ENCODE results near the gene RPL10. TPM values are rescaled to one million over a fixed set of nuclear protein-coding genes. Genes with fewer than 3 reads are reported as not detected.
A peak's percentile ranks its signal among the peaks of the same experiment; 100 is the strongest.

Gene RPL10
- total RNA-seq, 2 experiments from 2014 or later = 2,958 to 2,962 TPM

DNA sequence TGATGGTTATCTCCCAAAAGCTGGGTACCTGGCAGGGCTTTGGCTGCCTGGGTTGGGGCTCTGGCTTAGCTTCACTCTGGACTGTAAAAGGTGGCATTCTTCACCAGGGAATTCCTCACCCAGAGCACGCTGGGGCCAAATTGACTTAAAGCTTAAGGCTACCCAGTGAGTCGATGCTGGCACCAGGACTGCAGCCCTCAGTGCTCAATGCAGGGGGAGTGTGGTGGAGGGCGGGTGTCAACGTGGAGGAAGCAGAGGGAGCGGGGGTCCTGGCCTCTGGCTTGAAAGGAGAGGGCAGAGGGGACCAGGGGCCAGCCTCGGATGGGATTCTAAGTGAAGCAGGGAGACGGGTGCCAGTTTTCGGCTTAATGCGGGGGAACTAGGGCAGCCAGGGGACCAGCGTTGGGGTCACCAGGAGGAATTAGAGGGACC lies 45.3 kb downstream of the RPL10 start:
- Mint-ChIP-seq H3K36me3 (ENCODE audit: low read depth) (peaks cover 31% of the 10 kb centered on the region), H3K4me1 (peaks cover 37% of the 10 kb centered on the region), H3K4me3 (peak overlapping the region; percentile 68), H3K27ac (peak overlapping the region; percentile 82), H3K27me3 (no peaks in the 10 kb centered on the region), H3K9me3 (no peaks in the 10 kb centered on the region)
- CTCF ChIA-PET = no interaction called here
- POLR2A ChIA-PET = interaction anchor here (0.6 to 1.9 kb wide), 3 partner anchors 15 to 72 kb away, joined by 3 to 6 read pairs (median 3); no protein-coding TSS in a partner anchor
- no peak for DNase-seq

DNA sequence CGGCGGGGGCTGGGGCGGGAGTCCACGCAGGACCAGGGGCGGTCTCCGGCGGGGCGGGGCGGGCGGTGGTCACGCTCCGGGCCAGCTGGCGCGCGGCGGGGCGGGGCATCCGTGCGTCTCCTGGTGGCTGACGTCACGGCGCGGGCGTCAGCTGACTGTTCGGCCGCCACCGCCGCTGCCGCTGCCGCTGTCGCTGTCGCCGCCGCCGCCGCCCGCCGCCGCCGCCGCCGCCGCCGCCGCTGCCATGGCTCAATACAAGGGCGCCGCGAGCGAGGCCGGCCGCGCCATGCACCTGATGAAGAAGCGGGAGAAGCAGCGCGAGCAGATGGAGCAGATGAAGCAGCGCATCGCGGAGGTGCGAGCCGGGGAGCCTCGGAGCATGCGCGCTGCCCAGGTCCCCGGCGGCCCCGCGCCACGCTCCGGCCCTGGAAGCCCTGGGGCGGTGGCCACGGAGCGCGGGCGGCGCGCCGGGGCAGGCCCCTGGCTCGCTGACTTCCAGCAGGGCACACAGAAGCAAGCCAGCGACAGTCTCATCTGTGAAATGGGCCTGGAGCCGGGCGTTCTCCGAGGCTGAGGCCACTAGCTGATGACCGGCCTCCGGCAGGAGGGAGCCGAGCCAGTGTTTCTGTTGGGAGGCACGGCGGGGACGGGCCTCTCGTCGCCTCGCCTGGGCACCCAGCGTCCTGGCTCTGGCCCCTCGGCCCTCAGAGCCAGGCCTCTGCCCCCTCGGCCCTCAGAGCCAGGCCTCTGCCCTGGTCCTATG lies 46.0 kb downstream of the RPL10 start, which contains the start of gene FAM50A:
TSS of gene FAM50A (plus strand) at position 150 of the 763 bp plus-strand sequence. CDS start at position 245, 95 bp downstream.
- no peaks in the 10 kb centered on the region for H3K9me3 Mint-ChIP-seq
- DNase-seq = peak; percentile 76
- H3K4me3 Mint-ChIP-seq = peak within 1 kb of the TSS; percentile 69
- peaks cover 33% of the 10 kb centered on the region for H3K4me1 Mint-ChIP-seq
- no peaks in the 10 kb centered on the region for H3K27me3 Mint-ChIP-seq
- CTCF ChIA-PET = no interaction called here
- POLR2A ChIA-PET = interaction anchor here (0.6 to 1.9 kb wide), 2 partner anchors 15 to 32 kb away, joined by 3 to 6 read pairs; no protein-coding TSS in a partner anchor
- H3K27ac Mint-ChIP-seq = peak within 1 kb of the TSS; percentile 82
- H3K36me3 Mint-ChIP-seq (ENCODE audit: low read depth) = peaks cover 29% of the 10 kb centered on the region

- ChIA-PET CTCF (no interaction called here), POLR2A (interaction anchor here (1.9 kb wide), 1 partner anchor 32 kb away, joined by 6 read pairs; no protein-coding TSS in a partner anchor)
- Mint-ChIP-seq H3K4me3 (peak overlapping the region; percentile 49), H3K27me3 (no peaks in the 10 kb centered on the region), H3K36me3 (ENCODE audit: low read depth) (peaks cover 29% of the 10 kb centered on the region), H3K4me1 (peaks cover 33% of the 10 kb centered on the region), H3K9me3 (no peaks in the 10 kb centered on the region), H3K27ac (no peak overlapping the region)
- no peak for DNase-seq
Measured at GRCh38 chrX:154444755-154445246, 46.6 kb downstream of the RPL10 start.

DNA sequence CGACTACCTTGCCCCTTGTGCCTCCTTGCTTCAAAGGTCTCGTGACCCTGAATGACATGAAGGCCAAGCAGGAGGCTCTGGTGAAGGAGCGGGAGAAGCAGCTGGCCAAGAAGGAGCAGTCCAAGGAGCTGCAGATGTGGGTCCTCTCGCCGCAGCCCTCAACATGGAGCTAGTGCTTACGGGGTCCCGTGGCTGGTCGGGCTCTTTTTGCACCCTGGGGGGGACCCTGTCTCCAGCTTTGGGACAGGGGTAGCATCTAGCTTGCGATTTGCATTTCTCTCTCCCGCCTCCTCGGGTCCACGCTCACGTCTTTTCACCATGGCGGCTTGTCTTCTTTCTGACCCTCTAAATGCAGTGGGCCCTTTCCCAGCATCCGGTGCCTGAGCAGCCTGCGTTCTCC lies 47.6 kb downstream of the RPL10 start:
- Mint-ChIP-seq H3K27ac (no peak overlapping the region), H3K27me3 (no peaks in the 10 kb centered on the region), H3K4me3 (no peak overlapping the region), H3K36me3 (ENCODE audit: low read depth) (peaks cover 23% of the 10 kb centered on the region), H3K4me1 (peaks cover 27% of the 10 kb centered on the region), H3K9me3 (no peaks in the 10 kb centered on the region)
- DNase-seq = no peak
- ChIA-PET CTCF (no interaction called here), POLR2A (no interaction called here)

DNA sequence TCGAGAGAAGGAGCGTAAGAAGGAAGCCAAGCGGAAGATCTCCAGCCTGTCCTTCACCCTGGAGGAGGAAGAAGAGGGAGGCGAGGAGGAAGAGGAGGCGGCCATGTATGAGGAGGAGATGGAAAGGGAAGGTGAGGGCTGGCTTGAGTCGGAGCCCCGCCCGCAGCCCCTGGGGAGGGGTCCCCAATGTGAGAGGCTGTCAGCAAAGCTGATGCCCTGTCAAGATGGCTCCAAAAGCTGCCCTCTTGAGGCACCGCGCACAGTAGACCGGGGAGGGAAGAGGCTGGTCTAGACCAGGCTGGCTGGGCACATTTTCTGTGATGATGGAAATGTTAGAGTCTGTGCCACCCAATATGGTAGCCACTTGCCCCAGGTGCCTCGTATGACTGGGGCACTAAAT lies 48.3 kb downstream of the RPL10 start:
- CTCF ChIA-PET = no interaction called here

DNA sequence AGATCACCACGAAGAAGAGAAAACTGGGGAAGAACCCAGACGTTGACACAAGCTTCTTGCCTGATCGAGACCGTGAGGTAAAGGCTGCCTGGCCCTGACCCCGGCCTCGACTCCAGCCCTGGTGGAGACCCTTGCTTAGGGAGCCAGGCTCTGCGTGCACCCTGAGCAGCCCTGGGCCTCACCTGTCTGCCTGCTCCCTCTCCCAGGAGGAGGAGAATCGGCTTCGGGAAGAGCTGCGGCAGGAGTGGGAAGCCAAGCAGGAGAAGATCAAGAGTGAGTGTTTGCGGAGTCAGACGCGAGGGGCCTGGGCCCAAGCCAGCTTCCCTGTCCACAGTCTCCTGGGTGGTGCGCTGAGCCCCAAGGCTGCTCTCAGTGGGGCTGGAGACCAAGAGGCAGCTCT lies 50.3 kb downstream of the RPL10 start:
- ChIA-PET POLR2A (no interaction called here), CTCF (no interaction called here)
- Mint-ChIP-seq H3K4me3 (no peak overlapping the region), H3K9me3 (no peaks in the 10 kb centered on the region), H3K27me3 (no peaks in the 10 kb centered on the region), H3K36me3 (ENCODE audit: low read depth) (peaks cover 23% of the 10 kb centered on the region), H3K4me1 (peaks cover 15% of the 10 kb centered on the region), H3K27ac (no peak overlapping the region)
- DNase-seq = no peak

More for the DNA sequence above, 48.3 kb downstream of the RPL10 start:
- no peak for DNase-seq
- Mint-ChIP-seq H3K27ac (no peak overlapping the region), H3K4me3 (no peak overlapping the region), H3K4me1 (peaks cover 22% of the 10 kb centered on the region), H3K36me3 (ENCODE audit: low read depth) (peaks cover 23% of the 10 kb centered on the region), H3K9me3 (no peaks in the 10 kb centered on the region), H3K27me3 (no peaks in the 10 kb centered on the region)
- POLR2A ChIA-PET = no interaction called here

GRCh38 chrX:154449618-154450017 lies 51.4 kb downstream of the RPL10 start:
- H3K9me3 Mint-ChIP-seq = no peaks in the 10 kb centered on the region
- H3K27me3 Mint-ChIP-seq = no peaks in the 10 kb centered on the region
- peaks cover 28% of the 10 kb centered on the region for H3K36me3 Mint-ChIP-seq (ENCODE audit: low read depth)
- H3K27ac Mint-ChIP-seq = no peak overlapping the region
- no peak overlapping the region for H3K4me3 Mint-ChIP-seq
- H3K4me1 Mint-ChIP-seq = peaks cover 14% of the 10 kb centered on the region
- DNase-seq = no peak
- CTCF ChIA-PET = interaction anchor here (0.7 kb wide), 1 partner anchor 463 kb away, joined by 3 read pairs; no protein-coding TSS in a partner anchor
- POLR2A ChIA-PET = interaction anchor here (1.3 kb wide), 1 partner anchor 14 kb away, joined by 3 read pairs; no protein-coding TSS in a partner anchor

DNA sequence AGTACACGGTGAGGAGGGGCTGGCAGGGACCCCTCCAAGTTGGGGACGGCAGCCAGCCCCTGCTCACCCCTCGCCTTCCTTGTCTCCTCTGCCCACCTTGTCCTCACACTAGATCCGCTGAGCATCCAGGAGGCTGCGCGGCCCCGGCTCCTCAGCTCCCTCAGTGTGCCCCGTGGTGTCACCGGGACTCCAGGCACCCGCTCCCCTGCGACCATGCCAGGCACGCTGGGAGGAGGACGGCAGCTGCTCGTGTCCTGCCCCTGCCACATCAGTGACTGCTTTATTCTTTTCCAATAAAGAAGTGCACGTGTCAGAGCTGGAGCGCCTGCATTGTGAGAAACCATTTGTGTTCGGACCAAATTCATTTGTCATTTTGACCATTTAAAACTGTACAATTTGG lies 52.1 kb downstream of the RPL10 start:
- CTCF ChIA-PET = no interaction called here
- Mint-ChIP-seq H3K27ac (no peak overlapping the region), H3K36me3 (ENCODE audit: low read depth) (peaks cover 29% of the 10 kb centered on the region), H3K4me1 (peaks cover 9% of the 10 kb centered on the region), H3K27me3 (no peaks in the 10 kb centered on the region), H3K9me3 (no peaks in the 10 kb centered on the region), H3K4me3 (no peak overlapping the region)
- DNase-seq = no peak
- POLR2A ChIA-PET = interaction anchor here (1.3 kb wide), 1 partner anchor 14 kb away, joined by 3 read pairs; no protein-coding TSS in a partner anchor

Other genes with a start within 250 kb of the RPL10 start
- gene OPN1MW, start 215.8 kb upstream of the RPL10 start, total RNA-seq = not detected
- gene OPN1MW2, start 178.6 kb upstream of the RPL10 start, total RNA-seq = not detected
- gene OPN1MW3, start 140.8 kb upstream of the RPL10 start, total RNA-seq = not detected
- not detected for gene TEX28, start 103.3 kb upstream of the RPL10 start, total RNA-seq
- gene TKTL1, start 102.6 kb upstream of the RPL10 start, total RNA-seq = 1 to 10 TPM in 1 of 2 experiments, under 1 TPM in 1; 0.85 to 2.0 TPM
- 1,000 to 10,000 TPM; 1,571 to 1,579 TPM for gene FLNA, start 23.7 kb upstream of the RPL10 start, total RNA-seq
- 10 to 100 TPM; 65.5 to 66.0 TPM for gene EMD, start 19.1 kb upstream of the RPL10 start, total RNA-seq
- gene DNASE1L1, start 10.9 kb downstream of the RPL10 start, total RNA-seq = 10 to 100 TPM; 23.3 to 23.7 TPM
- gene TAFAZZIN, start 13.2 kb downstream of the RPL10 start, total RNA-seq = 10 to 100 TPM; 93.7 to 93.9 TPM
- 10 to 100 TPM; 52.3 to 53.2 TPM for gene ATP6AP1, start 30.3 kb downstream of the RPL10 start, total RNA-seq
- gene GDI1, start 38.8 kb downstream of the RPL10 start, total RNA-seq = 100 to 1,000 TPM; 114 to 117 TPM
- 10 to 100 TPM; 62.4 to 65.4 TPM for gene FAM50A, start 45.8 kb downstream of the RPL10 start, total RNA-seq
- gene PLXNA3, start 59.9 kb downstream of the RPL10 start, total RNA-seq = 10 to 100 TPM; 49.3 to 52.8 TPM
- 10 to 100 TPM; 28.1 to 29.9 TPM for gene LAGE3, start 80.9 kb downstream of the RPL10 start, total RNA-seq
- gene UBL4A, start 88.2 kb downstream of the RPL10 start, total RNA-seq = 10 to 100 TPM; 44.5 to 47.3 TPM
- gene SLC10A3, start 92.3 kb downstream of the RPL10 start, total RNA-seq = 10 to 100 TPM; 27.0 to 27.6 TPM
- gene FAM3A, start 117.9 kb downstream of the RPL10 start, total RNA-seq = 10 to 100 TPM; 24.9 to 29.0 TPM
- gene G6PD, start 148.5 kb downstream of the RPL10 start, total RNA-seq = 10 to 100 TPM; 62.7 to 64.4 TPM
- 10 to 100 TPM; 51.9 to 54.0 TPM for gene IKBKG, start 149.2 kb downstream of the RPL10 start, total RNA-seq
- gene CTAG1A, start 186.8 kb downstream of the RPL10 start, total RNA-seq = not detected
- not detected for gene CTAG1B, start 220.9 kb downstream of the RPL10 start, total RNA-seq

Measured in activated CD4-positive, alpha-beta memory T cell treated with anti-CD3 and anti-CD28 coated beads, Interleukin-2, amount 10 ng/mL, durations not matched to agents 7 days and 5 days (primary cell).